ENCODE measurements around the gene TET1.
"Not testable (repeated sequence)": the region's sequence is repeated elsewhere in the genome, so short reads cannot be mapped to it uniquely, and the experiment has no call there.

Gene TET1

GRCh38 chr10:68720793-68721672, 160.9 kb downstream of the TET1 start, which contains the start of gene CCAR1:
Gene CCAR1 (plus strand): TSS chr10:68721239. CDS start chr10:68722505, 1,266 bp downstream.
- peak; percentile 97 for DNase-seq

- no peak for DNase-seq
These were observed 161.7 kb downstream of the TET1 start for GRCh38 chr10:68721673-68722335.

GRCh38 chr10:68725016-68725415, 164.9 kb downstream of the TET1 start:
- DNase-seq = no peak

GRCh38 chr10:68727146-68727545, 167.0 kb downstream of the TET1 start:
- no peak for DNase-seq

GRCh38 chr10:68732651-68733050, 172.5 kb downstream of the TET1 start:
- no peak for DNase-seq

- no peak for DNase-seq
These were observed 174.2 kb downstream of the TET1 start for GRCh38 chr10:68734349-68734748.

GRCh38 chr10:68735119-68735518, 175.0 kb downstream of the TET1 start:
- no peak for DNase-seq

GRCh38 chr10:68735739-68736138, 175.6 kb downstream of the TET1 start:
- DNase-seq = not testable (repeated sequence)

GRCh38 chr10:68740676-68741075, 180.5 kb downstream of the TET1 start:
- DNase-seq = not testable (repeated sequence)

- DNase-seq = no peak
These were observed 182.3 kb downstream of the TET1 start for GRCh38 chr10:68742397-68742796.

Data from stimulated activated CD8-positive, alpha-beta memory T cell treated with anti-CD3 and anti-CD28 coated beads, Interleukin-4, amount 100 ng/mL, for 48 hours (primary cell).